ENCODE results near the gene RNFT2.
"Not testable (repeated sequence)": the region's sequence is repeated elsewhere in the genome, so short reads cannot be mapped to it uniquely, and the experiment has no call there.

Gene RNFT2

DNA sequence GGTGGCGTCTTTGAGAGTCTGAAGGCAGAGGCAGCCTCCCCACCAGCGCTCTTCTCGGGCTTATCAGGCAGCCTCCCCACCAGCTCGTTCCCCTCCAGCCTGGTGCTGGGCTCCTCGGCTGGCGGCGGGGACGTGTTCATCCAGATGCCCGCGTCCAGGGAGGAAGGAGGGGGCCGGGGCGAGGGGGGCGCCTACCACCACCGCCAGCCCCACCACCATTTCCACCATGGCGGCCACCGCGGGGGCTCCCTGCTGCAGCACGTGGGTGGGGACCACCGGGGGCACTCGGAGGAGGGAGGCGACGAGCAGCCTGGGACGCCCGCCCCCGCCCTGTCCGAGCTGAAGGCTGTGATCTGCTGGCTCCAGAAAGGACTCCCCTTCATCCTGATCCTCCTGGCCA, 11.8 kb downstream of the RNFT2 start:
- Mint-ChIP-seq H3K27me3 (no peaks in the 10 kb centered on the region), H3K4me1 (ENCODE audit: low read depth) (no peaks in the 10 kb centered on the region), H3K36me3 (ENCODE audit: low read depth) (peaks cover 22% of the 10 kb centered on the region), H3K27ac (no peak overlapping the region), H3K4me3 (no peak overlapping the region), H3K9me3 (no peaks in the 10 kb centered on the region)
- DNase-seq, result no peak

DNA sequence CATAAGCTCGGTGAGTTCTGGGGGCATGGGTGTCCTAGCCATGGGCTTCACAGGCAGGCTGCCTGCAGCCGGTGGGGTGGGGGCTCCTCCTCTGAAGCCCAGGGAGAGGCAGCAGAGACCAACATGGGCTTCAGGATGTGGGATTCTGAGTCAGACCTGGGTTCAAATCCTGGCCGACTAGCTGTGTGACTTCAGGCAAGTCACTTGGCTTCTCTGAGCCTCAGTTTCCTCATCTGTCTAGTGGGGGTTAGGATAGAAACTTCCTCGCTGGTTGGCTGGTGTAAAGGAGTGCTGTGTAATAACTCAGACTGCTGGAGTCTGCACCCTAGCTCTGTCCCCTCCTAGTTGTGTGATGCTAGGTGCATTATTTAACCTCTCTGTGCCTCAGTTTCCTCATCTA, 12.2 kb downstream of the RNFT2 start:
- Mint-ChIP-seq H3K27ac (no peak overlapping the region), H3K4me3 (no peak overlapping the region), H3K27me3 (no peaks in the 10 kb centered on the region), H3K9me3 (no peaks in the 10 kb centered on the region), H3K36me3 (ENCODE audit: low read depth) (peaks cover 24% of the 10 kb centered on the region), H3K4me1 (ENCODE audit: low read depth) (no peaks in the 10 kb centered on the region)
- DNase-seq, result no peak

- not testable (repeated sequence) for H3K27me3 Mint-ChIP-seq; DNase-seq; H3K9me3 Mint-ChIP-seq; H3K4me3 Mint-ChIP-seq; H3K4me1 Mint-ChIP-seq (ENCODE audit: low read depth); H3K27ac Mint-ChIP-seq
- H3K36me3 Mint-ChIP-seq (ENCODE audit: low read depth), result peaks cover 37% of the 10 kb centered on the region
Measured at GRCh38 chr12:116754097-116754496, 16.0 kb downstream of the RNFT2 start.

DNA sequence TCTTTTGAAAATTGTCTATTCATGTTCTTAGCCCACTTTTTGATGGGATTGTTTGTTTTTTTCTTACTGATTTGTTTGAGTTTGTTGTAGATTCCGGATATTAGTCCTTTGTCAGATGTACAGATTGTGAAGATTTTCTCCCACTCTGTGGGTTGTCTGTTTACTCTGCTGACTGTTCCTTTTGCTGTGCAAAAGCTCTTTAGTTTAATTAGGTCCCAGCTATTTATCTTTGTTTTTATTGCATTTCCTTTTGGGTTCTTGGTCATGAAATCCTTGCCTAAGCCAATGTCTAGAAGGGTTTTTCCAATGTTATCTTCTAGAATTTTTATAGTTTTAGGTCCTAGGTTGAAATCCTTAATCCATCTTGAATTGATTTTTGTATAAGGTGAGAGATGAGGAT, 16.7 kb downstream of the RNFT2 start:
- not testable (repeated sequence) for H3K4me3 Mint-ChIP-seq; H3K27ac Mint-ChIP-seq; H3K9me3 Mint-ChIP-seq; H3K27me3 Mint-ChIP-seq; DNase-seq; H3K4me1 Mint-ChIP-seq (ENCODE audit: low read depth)
- H3K36me3 Mint-ChIP-seq (ENCODE audit: low read depth), result peaks cover 40% of the 10 kb centered on the region

DNA sequence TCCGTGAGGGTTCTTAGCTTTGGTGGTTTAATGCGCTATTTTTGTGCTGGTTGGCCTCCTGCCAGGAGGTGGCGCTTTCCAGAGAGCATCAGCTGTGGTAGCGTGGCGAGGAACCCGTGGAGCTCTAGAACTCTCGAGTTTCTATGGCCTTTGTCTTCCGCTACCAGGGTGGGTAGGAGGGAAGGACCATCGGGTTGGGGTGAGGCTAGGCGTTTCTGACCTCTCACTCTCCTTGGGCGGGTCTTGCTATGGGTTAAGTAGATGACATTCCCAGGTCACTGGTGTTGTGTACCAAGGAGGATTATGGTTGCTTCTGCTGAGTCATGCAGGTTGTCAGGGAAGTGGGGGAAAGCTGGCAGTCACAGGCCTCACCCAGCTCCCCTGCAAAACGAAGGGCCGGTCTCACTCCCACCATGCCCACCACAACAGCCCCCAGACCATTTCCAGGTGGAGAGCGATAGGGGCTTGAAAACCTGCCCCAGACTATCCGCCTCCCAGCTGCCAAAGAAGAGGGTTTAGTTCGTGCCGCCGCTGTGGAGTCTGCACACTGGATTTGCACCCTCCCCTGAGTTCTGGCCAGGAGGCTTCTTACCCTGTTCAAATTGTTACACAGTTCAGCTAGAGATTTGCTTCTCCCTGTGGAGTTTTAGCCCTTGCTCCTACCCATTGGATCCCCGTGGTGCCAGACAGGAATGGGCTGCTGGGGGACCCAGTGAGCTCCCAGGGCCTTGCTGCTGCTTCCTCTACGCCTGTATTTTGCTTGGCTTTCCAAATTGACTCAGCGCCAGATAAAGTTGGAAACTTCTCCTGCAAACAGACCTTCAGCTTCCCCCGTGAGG, 21.9 kb downstream of the RNFT2 start:
- Mint-ChIP-seq H3K36me3 (ENCODE audit: low read depth) (peaks cover 32% of the 10 kb centered on the region), H3K27ac (peak overlapping the region; percentile 63), H3K4me1 (ENCODE audit: low read depth) (peaks cover 7% of the 10 kb centered on the region), H3K4me3 (peak overlapping the region; percentile 73), H3K27me3 (no peaks in the 10 kb centered on the region), H3K9me3 (no peaks in the 10 kb centered on the region)
- peak; percentile 52 for DNase-seq

DNA sequence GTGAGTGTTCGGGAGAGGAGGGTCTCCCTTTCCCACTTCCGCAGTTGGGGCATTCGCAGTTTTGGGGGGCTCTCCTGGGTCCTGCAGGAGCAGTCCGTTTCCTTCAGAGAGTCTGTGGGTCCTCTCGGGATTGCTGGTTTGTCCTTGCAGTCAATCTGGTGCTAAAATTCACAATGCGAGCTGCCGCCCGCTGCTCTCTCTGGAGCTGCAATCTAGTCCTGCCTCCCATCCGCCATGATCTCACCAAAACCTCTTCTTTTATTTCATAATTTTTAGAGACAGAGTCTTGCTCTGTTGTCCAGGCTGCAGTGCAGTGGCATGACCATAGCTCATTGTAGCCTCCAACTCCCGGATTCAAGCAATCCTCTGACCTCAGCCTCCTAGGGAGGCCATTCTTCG, 22.5 kb downstream of the RNFT2 start:
- H3K27me3 Mint-ChIP-seq, result no peaks in the 10 kb centered on the region
- H3K4me1 Mint-ChIP-seq (ENCODE audit: low read depth), result peaks cover 7% of the 10 kb centered on the region
- no peak overlapping the region for H3K27ac Mint-ChIP-seq
- DNase-seq, result no peak
- H3K9me3 Mint-ChIP-seq, result no peaks in the 10 kb centered on the region
- H3K4me3 Mint-ChIP-seq, result peak overlapping the region; percentile 73
- H3K36me3 Mint-ChIP-seq (ENCODE audit: low read depth), result peaks cover 27% of the 10 kb centered on the region

- Mint-ChIP-seq H3K9me3 (no peaks in the 10 kb centered on the region), H3K27me3 (no peaks in the 10 kb centered on the region), H3K4me3 (no peak overlapping the region), H3K27ac (no peak overlapping the region), H3K36me3 (ENCODE audit: low read depth) (peaks cover 20% of the 10 kb centered on the region), H3K4me1 (ENCODE audit: low read depth) (peaks cover 7% of the 10 kb centered on the region)
- no peak for DNase-seq
Measured at GRCh38 chr12:116761499-116761898, 23.4 kb downstream of the RNFT2 start.

GRCh38 chr12:116765271-116765670, 27.2 kb downstream of the RNFT2 start:
- no peak overlapping the region for H3K27ac Mint-ChIP-seq
- DNase-seq, result no peak
- H3K4me1 Mint-ChIP-seq (ENCODE audit: low read depth), result no peaks in the 10 kb centered on the region

DNA sequence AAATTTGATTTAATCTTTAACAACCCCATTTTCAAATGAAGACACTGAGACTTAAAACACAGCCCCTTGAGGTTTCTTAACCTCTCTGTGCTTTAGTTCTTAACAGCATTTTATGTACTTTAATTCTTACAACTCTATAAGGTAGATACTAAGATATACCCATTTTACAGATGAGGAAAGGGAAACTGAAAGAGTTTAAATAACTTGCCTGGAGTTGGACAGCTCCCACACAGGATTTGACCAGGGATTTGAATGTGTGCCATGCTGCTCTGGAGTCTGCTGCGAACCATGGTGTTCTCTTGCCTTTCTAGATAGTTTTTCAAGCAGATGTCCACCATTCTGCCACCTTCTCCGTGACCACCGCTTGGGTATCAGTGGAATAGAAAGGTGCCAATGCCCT, 28.2 kb downstream of the RNFT2 start:
- Mint-ChIP-seq H3K36me3 (ENCODE audit: low read depth) (peaks cover 9% of the 10 kb centered on the region), H3K27me3 (no peaks in the 10 kb centered on the region), H3K27ac (no peak overlapping the region), H3K4me3 (no peak overlapping the region), H3K9me3 (no peaks in the 10 kb centered on the region), H3K4me1 (ENCODE audit: low read depth) (no peaks in the 10 kb centered on the region)
- no peak for DNase-seq

More at GRCh38 chr12:116765271-116765670, 27.2 kb downstream of the RNFT2 start:
- Mint-ChIP-seq H3K36me3 (ENCODE audit: low read depth) (peaks cover 16% of the 10 kb centered on the region), H3K4me3 (no peak overlapping the region), H3K9me3 (no peaks in the 10 kb centered on the region), H3K27me3 (no peaks in the 10 kb centered on the region)

GRCh38 chr12:116766746-116767145, 28.6 kb downstream of the RNFT2 start:
- H3K4me3 Mint-ChIP-seq, result no peak overlapping the region
- no peaks in the 10 kb centered on the region for H3K4me1 Mint-ChIP-seq (ENCODE audit: low read depth)
- H3K27ac Mint-ChIP-seq, result no peak overlapping the region
- no peaks in the 10 kb centered on the region for H3K9me3 Mint-ChIP-seq
- H3K27me3 Mint-ChIP-seq, result no peaks in the 10 kb centered on the region
- no peak for DNase-seq
- peaks cover 11% of the 10 kb centered on the region for H3K36me3 Mint-ChIP-seq (ENCODE audit: low read depth)

DNA sequence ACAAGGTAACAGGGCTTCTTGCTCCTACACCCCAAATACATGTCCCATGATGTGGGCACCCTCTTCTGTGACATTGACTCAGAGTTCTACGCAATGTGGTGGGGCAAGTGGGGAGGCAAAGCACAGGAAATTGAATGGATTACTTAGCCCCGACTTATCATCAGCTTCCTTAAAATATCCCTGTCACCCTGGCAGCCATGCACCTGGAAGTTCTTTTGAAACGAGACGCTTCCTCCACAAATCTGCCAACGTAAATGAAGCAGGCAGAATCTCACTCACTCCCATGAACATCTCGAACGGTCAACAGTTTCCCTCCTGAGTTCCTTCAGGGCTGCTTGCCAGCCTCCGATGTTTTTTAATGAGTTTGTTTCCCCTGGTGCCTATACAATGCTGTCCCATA, 33.5 kb downstream of the RNFT2 start:
- Mint-ChIP-seq H3K36me3 (ENCODE audit: low read depth) (peaks cover 13% of the 10 kb centered on the region), H3K4me3 (no peak overlapping the region), H3K4me1 (ENCODE audit: low read depth) (peaks cover 6% of the 10 kb centered on the region), H3K9me3 (no peaks in the 10 kb centered on the region), H3K27ac (no peak overlapping the region), H3K27me3 (no peaks in the 10 kb centered on the region)
- DNase-seq, result no peak

DNA sequence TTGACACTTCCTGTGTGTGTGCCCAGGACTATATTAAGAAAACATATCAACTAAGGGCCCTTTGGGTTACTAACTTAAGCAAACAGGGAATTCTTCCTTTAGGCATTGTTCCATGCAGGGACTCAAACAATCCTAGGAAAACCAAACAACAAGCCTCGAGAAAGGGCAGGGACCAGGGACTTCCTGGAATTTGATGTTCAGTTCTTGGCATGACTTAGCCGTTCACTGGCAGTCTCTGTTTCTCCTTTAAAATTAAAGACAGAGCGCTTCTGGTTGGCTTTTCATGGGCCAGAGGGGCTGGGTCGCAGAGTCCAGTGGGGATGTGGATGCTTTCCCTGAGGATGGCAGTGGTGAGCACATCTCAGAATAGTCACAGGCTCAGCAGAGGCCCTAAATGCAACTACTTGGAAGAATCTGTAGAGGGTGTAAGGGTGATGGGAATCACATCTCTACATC, 35.2 kb downstream of the RNFT2 start:
- H3K27me3 Mint-ChIP-seq, result no peaks in the 10 kb centered on the region
- H3K9me3 Mint-ChIP-seq, result no peaks in the 10 kb centered on the region
- H3K36me3 Mint-ChIP-seq (ENCODE audit: low read depth), result peaks cover 8% of the 10 kb centered on the region
- H3K4me3 Mint-ChIP-seq, result no peak overlapping the region
- peaks cover 6% of the 10 kb centered on the region for H3K4me1 Mint-ChIP-seq (ENCODE audit: low read depth)
- no peak overlapping the region for H3K27ac Mint-ChIP-seq
- no peak for DNase-seq

GRCh38 chr12:116774020-116774419, 35.9 kb downstream of the RNFT2 start:
- Mint-ChIP-seq H3K4me1 (ENCODE audit: low read depth) (peaks cover 6% of the 10 kb centered on the region), H3K9me3 (no peaks in the 10 kb centered on the region), H3K27me3 (no peaks in the 10 kb centered on the region), H3K27ac (no peak overlapping the region), H3K36me3 (ENCODE audit: low read depth) (peaks cover 9% of the 10 kb centered on the region), H3K4me3 (no peak overlapping the region)
- DNase-seq, result no peak

GRCh38 chr12:116777245-116777644, 39.1 kb downstream of the RNFT2 start:
- H3K4me3 Mint-ChIP-seq, result no peak overlapping the region
- peaks cover 24% of the 10 kb centered on the region for H3K36me3 Mint-ChIP-seq (ENCODE audit: low read depth)
- peaks cover 6% of the 10 kb centered on the region for H3K4me1 Mint-ChIP-seq (ENCODE audit: low read depth)
- no peak for DNase-seq
- no peaks in the 10 kb centered on the region for H3K9me3 Mint-ChIP-seq
- H3K27ac Mint-ChIP-seq, result no peak overlapping the region
- H3K27me3 Mint-ChIP-seq, result no peaks in the 10 kb centered on the region

GRCh38 chr12:116779597-116779996, 41.5 kb downstream of the RNFT2 start:
- no peak overlapping the region for H3K4me3 Mint-ChIP-seq
- H3K9me3 Mint-ChIP-seq, result no peaks in the 10 kb centered on the region
- DNase-seq, result no peak
- peaks cover 39% of the 10 kb centered on the region for H3K36me3 Mint-ChIP-seq (ENCODE audit: low read depth)
- no peaks in the 10 kb centered on the region for H3K4me1 Mint-ChIP-seq (ENCODE audit: low read depth)
- H3K27ac Mint-ChIP-seq, result no peak overlapping the region
- H3K27me3 Mint-ChIP-seq, result no peaks in the 10 kb centered on the region
